Esophagus muscularis mucosa (tissue), 4 donors: Measurements from ENCODE around the gene CACFD1. TPM values are rescaled to one million over a fixed set of nuclear protein-coding genes. Genes with fewer than 3 reads are reported as not detected.
"Not testable (repeated sequence)": the region's sequence is repeated elsewhere in the genome, so short reads cannot be mapped to it uniquely, and the experiment has no call there.

Experiments used
- DNase-seq: peaks from one replicate; pipeline ENCODE4 v3.0.0-alpha.2; 2017; ENCODE audit errors: extremely low spot score
- H3K27ac ChIP-seq, 4 donors: fragments of 200-600 bp; sonication (generic); replicated peaks in 1 of 4; 1 replicate in 3 of 4; 2 replicates in 1 of 4; pipeline ENCODE4 v1.5.1; 2016 to 2019; ENCODE audit warnings: mild to moderate bottlenecking in 1 of 4
- H3K27me3 ChIP-seq, 4 donors: fragments of 200-600 bp; sonication (generic); one replicate each; pipeline versions ENCODE4 v1.5.1 to v1.6.0; 2016 to 2019
- H3K36me3 ChIP-seq, 4 donors: fragments of 200-600 bp; sonication (generic); one replicate each; pipeline ENCODE4 v1.5.1; 2016 to 2019
- H3K4me1 ChIP-seq, 4 donors: fragments of 200-600 bp; sonication (generic); one replicate each; pipeline ENCODE4 v1.5.1; 2016 to 2019
- H3K4me3 ChIP-seq, 4 donors: fragments of 200-600 bp; sonication (generic); 1 replicate in 2 of 4; 2 replicates in 2 of 4; pipeline ENCODE4 v1.5.1; 2016 to 2019; ENCODE audit warnings: mild to moderate bottlenecking in 4 of 4, moderate library complexity in 1 of 4
- H3K9me3 ChIP-seq, 4 donors: fragments of 200-600 bp; sonication (generic); 1 replicate in 3 of 4; 2 replicates in 1 of 4; pipeline ENCODE4 v1.5.1; 2016 to 2019
- CTCF ChIP-seq, 3 experiments: fragments of 200-600 bp in 2 of 3; fragments of 450-650 bp in 1 of 3; sonication (generic) in 2 of 3; IDR thresholded peaks; one replicate each; pipeline ENCODE4 v1.5.1; 2017 to 2019; ENCODE audit warnings: antibody characterized with exemption in 3 of 3, mild to moderate bottlenecking in 2 of 3, moderate library complexity in 1 of 3
- EP300 ChIP-seq: sonication (generic); formaldehyde crosslinking; IDR thresholded peaks from one replicate; pipeline ENCODE4 v1.6.1; 2017; ENCODE audit warnings: antibody characterized with exemption
- POLR2A ChIP-seq: fragments of 450-650 bp; IDR thresholded peaks from one replicate; pipeline ENCODE4 v1.6.1; 2017; ENCODE audit warnings: antibody characterized with exemption, moderate library complexity, mild to moderate bottlenecking, low read depth
- POLR2AphosphoS5 ChIP-seq, 2 donors: sonication (generic); formaldehyde crosslinking; IDR thresholded peaks; one replicate each; pipeline ENCODE4 v1.6.1; 2017; ENCODE audit warnings: antibody characterized with exemption in 2 of 2
- WGBS: methylation state at CpG from one replicate; pipeline ENCODE4 v1.1.5; 2018; 5-methylcytosine and 5-hydroxymethylcytosine counted together
- intact Hi-C: fragments of 100-400 bp; cut with DNase I; formaldehyde crosslinking; loops from one replicate; pipeline ENCODE4 v1.15.1; 2023
- total RNA-seq, 4 donors: library from RNA; depleted of rRNA; stranded (reverse); fragments of >200 nt; gene quantifications; one replicate each; pipeline versions ENCODE4 v1.1.0 to v1.2.1, GENCODE V29; 2016

The CACFD1 gene
- total RNA-seq, 4 donors from 2014 or later: 12.5 to 27.8 (median 19.6) TPM

- intact Hi-C loops: no loop called here
Observed at GRCh38 chr9:133443248-133443647, 16.5 kb upstream of the CACFD1 start.

GRCh38 chr9:133443982-133444381 is 15.8 kb upstream of the CACFD1 start:
- no peak overlapping the region for H3K27ac ChIP-seq
- no peak for TF ChIP-seq CTCF (IDR thresholded peaks at IDR 0.05)
- no peak for TF ChIP-seq EP300
- no peak for TF ChIP-seq POLR2A
- TF ChIP-seq POLR2AphosphoS5 (IDR thresholded peaks at IDR 0.05): no peak
- WGBS: 88% methylated on average over 8 of the region's 8 CpGs
- no peak overlapping the region for H3K4me3 ChIP-seq
- intact Hi-C loops: no loop called here
- H3K27me3 ChIP-seq: no peaks in the 10 kb centered on the region
- no peaks in the 10 kb centered on the region for H3K9me3 ChIP-seq
- no peaks in the 10 kb centered on the region for H3K4me1 ChIP-seq
- H3K36me3 ChIP-seq: no peaks in the 10 kb centered on the region
- no peak for DNase-seq

More at GRCh38 chr9:133443248-133443647, 16.5 kb upstream of the CACFD1 start:
- Histone ChIP-seq H3K4me1 (no peaks in the 10 kb centered on the region), H3K36me3 (no peaks in the 10 kb centered on the region), H3K4me3 (no peak overlapping the region), H3K27me3 (no peaks in the 10 kb centered on the region), H3K9me3 (no peaks in the 10 kb centered on the region), H3K27ac (no peak overlapping the region)
- WGBS: no CpG with 5 or more reads among the region's 15 CpGs
- no peak for DNase-seq
- TF ChIP-seq EP300: no peak
- TF ChIP-seq CTCF (IDR thresholded peaks at IDR 0.05): no peak
- no peak for TF ChIP-seq POLR2A
- no peak for TF ChIP-seq POLR2AphosphoS5 (IDR thresholded peaks at IDR 0.05)

- no peaks in the 10 kb centered on the region for H3K9me3 ChIP-seq
- H3K27ac ChIP-seq: no peak overlapping the region
- no peaks in the 10 kb centered on the region for H3K36me3 ChIP-seq
- intact Hi-C loops: no loop called here
- WGBS: 83% methylated on average over 11 of the region's 23 CpGs
- H3K4me1 ChIP-seq: no peaks in the 10 kb centered on the region
- DNase-seq: no peak
- no peaks in the 10 kb centered on the region for H3K27me3 ChIP-seq
- no peak for TF ChIP-seq POLR2AphosphoS5 (IDR thresholded peaks at IDR 0.05)
- no peak for TF ChIP-seq EP300
- TF ChIP-seq POLR2A: no peak
- TF ChIP-seq CTCF (IDR thresholded peaks at IDR 0.05): no peak
- H3K4me3 ChIP-seq: no peak overlapping the region
Observed at GRCh38 chr9:133445293-133445969, 14.3 kb upstream of the CACFD1 start.

- TF ChIP-seq POLR2A (no peak), CTCF (IDR thresholded peaks at IDR 0.05) (no peak), EP300 (no peak), POLR2AphosphoS5 (IDR thresholded peaks at IDR 0.05) (no peak)
- intact Hi-C loops: no loop called here
- H3K27me3 ChIP-seq: no peaks in the 10 kb centered on the region
- H3K4me1 ChIP-seq: no peaks in the 10 kb centered on the region
- no peak overlapping the region for H3K27ac ChIP-seq
- no peak overlapping the region for H3K4me3 ChIP-seq
- H3K36me3 ChIP-seq: no peaks in the 10 kb centered on the region
- H3K9me3 ChIP-seq: no peaks in the 10 kb centered on the region
- WGBS: 79% methylated on average over 7 of the region's 13 CpGs
- no peak for DNase-seq
Observed at GRCh38 chr9:133448487-133448972, 11.2 kb upstream of the CACFD1 start.

- WGBS: 96% methylated on average over 9 of the region's 12 CpGs
Observed at GRCh38 chr9:133449760-133450159, 10.0 kb upstream of the CACFD1 start.

GRCh38 chr9:133451865-133452264 is 7.9 kb upstream of the CACFD1 start:
- intact Hi-C loops, DNase-seq, H3K36me3 ChIP-seq, H3K4me3 ChIP-seq, H3K9me3 ChIP-seq, H3K27ac ChIP-seq, H3K27me3 ChIP-seq, H3K4me1 ChIP-seq: not testable (repeated sequence)
- WGBS: 99% methylated on average over 5 of the region's 5 CpGs

More at GRCh38 chr9:133449760-133450159, 10.0 kb upstream of the CACFD1 start:
- DNase-seq: no peak
- H3K27ac ChIP-seq: no peak overlapping the region
- intact Hi-C loops: no loop called here
- no peaks in the 10 kb centered on the region for H3K27me3 ChIP-seq
- no peak overlapping the region for H3K4me3 ChIP-seq
- TF ChIP-seq POLR2AphosphoS5 (IDR thresholded peaks at IDR 0.05) (no peak), POLR2A (no peak), CTCF (IDR thresholded peaks at IDR 0.05) (no peak), EP300 (no peak)
- no peaks in the 10 kb centered on the region for H3K9me3 ChIP-seq
- H3K4me1 ChIP-seq: no peaks in the 10 kb centered on the region
- no peaks in the 10 kb centered on the region for H3K36me3 ChIP-seq
